ENCODE results near the gene KIAA1328.

- no peak for TF ChIP-seq POLR2A (IDR thresholded peaks at IDR 0.05)
- TF ChIP-seq, protein P1, sequence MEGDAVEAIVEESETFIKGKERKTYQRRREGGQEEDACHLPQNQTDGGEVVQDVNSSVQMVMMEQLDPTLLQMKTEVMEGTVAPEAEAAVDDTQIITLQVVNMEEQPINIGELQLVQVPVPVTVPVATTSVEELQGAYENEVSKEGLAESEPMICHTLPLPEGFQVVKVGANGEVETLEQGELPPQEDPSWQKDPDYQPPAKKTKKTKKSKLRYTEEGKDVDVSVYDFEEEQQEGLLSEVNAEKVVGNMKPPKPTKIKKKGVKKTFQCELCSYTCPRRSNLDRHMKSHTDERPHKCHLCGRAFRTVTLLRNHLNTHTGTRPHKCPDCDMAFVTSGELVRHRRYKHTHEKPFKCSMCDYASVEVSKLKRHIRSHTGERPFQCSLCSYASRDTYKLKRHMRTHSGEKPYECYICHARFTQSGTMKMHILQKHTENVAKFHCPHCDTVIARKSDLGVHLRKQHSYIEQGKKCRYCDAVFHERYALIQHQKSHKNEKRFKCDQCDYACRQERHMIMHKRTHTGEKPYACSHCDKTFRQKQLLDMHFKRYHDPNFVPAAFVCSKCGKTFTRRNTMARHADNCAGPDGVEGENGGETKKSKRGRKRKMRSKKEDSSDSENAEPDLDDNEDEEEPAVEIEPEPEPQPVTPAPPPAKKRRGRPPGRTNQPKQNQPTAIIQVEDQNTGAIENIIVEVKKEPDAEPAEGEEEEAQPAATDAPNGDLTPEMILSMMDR (IDR thresholded peaks at IDR 0.05) = no peak
Observed at GRCh38 chr18:37261988-37262387, 433.1 kb downstream of the KIAA1328 start.

All from lower leg skin (tissue), 3 donors.